Measurements from ENCODE around the gene PLCB4.

PLCB4 gene

DNA sequence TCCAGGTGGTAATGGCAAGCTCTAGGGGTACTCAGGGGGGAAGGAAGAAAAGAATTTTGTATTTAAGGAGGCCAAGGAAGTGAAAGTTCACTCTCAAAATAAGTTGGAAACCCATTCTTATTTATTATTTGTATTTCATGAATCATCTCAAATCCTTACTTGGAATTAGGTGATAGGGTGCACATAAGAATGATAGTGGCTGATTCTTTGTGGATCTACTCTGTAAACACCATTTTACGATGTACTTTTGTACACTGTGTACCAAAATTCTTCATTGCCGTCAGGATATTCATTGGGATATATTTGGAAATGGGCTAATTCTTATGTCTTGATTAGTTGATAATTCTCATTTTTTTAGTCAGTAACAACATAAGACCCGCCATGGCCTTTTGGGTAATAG, 266.0 kb downstream of the PLCB4 start:
- no peak for DNase-seq

DNA sequence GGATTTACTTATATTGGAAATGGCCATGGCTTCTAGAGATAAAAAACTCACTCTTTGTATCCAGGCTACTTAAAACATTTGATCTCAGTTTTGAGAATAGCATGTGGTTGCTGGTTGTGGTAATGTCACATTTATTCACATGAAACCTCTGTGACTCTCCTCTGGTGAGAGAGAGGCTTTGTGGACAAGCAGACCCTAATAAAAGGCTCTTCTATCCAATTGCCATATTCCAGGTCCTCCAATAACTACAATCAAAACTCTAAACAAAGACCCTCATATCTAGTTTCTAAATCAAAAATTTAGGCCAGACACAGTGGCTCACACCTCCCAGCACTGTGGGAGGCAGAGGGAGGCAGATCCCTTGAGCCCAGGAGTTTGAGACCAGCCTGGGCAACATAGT, 269.2 kb downstream of the PLCB4 start:
- no peak for DNase-seq

DNA sequence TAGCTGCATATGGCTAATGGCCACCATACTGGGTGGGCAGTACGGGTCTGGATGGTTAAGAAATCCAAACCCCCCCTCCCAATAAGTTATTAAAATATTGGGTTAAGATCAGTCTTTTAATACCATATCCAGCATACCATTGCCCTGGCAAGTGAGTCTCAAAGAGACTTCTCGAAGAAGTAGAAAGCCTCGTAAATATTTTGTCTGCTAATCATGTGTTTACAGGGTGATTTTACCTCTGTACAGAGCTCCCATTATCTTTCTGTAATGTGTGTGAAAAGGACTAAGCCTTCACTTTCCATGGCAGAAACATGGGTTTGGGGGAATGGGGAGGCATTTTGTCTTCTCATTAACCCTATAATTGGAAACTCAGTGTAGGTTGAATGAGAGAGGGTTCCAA, 270.8 kb downstream of the PLCB4 start:
- DNase-seq: no peak

DNA sequence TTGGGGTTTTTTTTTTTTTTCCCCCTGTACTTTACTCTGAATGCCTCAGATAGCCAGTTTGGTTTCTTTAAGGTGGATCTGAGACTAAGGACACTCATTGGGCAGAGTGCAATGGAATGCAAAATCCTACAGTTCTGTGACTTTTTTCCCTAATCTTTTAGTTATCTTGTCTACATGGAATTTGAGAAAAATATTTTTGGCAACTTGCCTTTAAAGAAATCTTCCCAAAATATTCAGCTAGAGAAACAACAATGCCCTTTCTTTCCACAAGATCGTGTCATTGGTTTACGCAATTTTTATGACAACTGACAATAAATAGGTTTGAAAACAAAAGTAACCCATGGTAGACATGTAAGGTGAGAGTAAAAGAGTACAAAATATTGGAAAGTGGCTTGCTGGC, 273.8 kb downstream of the PLCB4 start:
- no peak for DNase-seq

DNA sequence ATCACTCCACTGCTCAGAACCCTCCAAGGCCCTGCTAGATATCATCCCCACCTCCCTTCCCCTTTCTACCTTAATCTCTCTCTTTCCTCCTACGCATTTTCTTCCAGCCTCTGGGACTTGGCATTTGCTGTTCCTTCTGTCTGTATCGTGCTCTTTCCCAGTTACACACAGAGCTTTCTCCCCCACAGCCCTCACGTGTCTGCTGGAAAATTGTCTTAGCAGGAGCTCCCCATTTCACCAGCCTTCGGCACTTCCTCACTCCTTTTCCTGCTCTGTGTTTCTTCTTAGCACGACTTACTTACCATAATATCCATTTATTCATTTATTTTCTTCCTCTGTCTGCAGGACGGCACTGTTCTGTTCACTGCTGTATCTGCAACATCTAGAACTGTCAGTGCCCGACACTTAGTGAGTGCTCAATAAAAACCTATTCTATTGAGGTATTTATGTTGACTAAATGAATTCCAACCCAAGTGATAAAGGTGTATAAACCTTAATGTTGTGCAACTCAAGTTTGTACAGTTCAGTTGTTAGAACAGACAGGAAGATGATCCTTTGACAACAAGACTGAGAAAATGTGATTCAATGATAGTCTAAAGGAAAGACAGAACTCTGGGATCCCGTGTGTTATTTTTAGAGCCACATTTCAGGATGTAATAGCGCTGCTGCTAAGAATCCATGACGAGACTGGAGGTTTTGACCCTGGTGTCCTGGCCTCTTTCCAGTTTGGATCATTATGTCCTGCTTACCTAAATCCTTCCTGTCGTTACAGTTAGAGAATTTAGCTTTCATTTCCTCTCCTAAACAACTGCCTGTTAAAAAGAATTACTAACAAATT, 275.4 kb downstream of the PLCB4 start:
- DNase-seq: no peak

DNA sequence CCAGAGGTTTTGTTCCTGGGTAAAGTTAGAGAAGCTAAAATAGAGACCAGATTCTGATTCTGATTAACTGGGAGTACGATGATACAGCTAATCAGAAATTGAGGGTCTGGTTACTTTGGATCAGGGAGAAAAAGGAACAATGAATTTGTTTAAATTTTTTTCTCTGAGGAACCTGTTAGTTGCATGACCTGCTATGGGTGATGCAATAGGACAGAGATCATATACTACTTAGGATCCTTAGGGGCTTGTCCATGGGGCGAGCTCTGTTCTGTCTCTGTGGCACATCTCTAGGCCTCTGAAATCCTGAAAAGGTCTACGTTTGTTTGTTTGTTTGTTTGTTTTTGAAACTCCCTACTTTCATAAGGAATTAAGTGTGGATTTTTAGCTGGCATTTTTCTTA, 279.4 kb downstream of the PLCB4 start:
- DNase-seq: no peak

DNA sequence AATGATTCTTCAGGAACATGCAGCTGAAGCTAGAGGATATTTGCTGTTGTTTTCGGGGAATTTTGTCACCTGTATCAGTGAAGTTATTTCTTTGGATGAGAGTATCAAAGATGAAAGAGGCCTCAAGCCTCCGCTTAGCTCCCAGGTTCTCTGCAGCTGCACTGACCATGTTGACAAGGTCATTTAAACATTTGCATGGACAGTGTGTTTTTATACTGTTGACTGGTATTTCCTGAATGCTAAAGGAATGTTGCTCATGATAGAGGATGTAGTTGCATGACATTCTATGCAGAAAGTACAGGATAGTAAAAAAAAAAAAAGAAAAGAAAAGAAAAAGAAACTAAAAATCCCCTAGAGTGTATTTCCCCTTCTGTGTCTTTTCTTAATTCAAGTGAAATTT, 279.9 kb downstream of the PLCB4 start:
- DNase-seq: no peak

DNA sequence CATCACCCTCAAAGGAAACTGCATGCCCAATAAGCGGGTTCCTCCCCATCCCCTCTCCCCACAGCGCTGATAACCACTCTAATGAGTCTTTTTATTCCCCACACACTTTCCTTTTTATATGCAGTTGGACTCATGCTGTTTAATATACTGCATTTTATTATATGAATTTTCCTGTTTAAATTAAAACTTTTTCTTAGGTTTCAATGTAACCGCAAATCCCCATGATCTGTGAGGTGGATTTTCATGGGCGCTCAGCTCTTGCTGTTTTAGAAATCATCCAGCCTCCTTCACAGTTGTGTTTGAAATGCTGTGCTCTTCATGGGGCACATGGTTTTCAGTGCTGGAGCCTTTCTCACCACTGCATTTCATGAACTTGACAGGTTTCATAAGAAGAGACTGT, 280.4 kb downstream of the PLCB4 start:
- no peak for DNase-seq

DNA sequence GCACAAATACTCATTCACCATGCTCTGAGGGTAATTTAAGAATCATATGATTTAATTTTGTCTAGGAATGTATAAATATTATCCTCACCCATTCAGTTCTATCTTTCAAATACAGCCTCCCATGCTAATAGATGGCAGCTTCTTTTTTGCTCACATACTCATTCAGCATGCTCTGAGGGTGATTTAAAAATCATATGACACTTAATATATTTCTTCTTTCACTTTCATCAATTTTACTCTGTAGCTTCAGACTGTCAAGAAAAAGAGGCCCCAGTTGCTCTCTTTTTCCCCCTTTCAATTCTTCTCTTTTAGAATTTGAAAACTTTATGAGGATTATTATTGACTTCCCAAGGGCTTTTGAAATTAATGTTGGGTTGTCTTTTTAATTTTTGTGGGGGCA, 283.9 kb downstream of the PLCB4 start:
- no peak for DNase-seq

DNA sequence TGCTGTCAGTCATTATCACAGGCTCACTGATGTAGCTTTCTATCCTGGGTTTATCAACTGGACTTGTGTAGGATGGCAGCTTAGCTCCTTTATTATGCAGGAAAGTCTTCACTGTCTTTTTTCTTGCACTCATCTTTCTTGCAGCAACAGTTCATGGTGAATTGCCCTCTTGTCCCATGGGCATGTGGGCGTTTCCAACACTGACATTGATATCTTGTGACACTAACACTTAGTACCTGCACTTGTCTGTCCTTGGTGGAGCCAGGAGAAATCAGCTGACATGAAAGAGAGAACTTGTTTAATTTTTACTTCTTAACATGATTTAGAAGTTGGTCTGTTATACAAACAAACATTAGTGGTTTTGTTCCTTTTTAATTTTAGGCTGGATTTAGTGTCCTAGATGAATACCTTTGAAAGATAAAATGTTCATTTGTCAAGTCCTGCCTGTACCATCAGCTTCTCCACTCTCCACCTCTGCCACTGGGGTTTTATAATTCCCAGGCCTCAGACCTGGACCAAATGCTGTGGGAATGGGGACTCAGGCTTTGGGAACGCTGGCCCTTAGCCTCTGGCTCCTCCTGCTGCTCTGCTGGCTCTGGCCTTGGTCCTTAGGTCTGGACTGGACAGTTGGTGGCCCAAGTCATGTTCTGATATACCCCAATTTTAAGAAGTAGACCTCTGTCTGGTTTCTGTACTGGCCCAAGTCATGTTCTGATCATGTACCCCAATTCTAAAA, 284.5 kb downstream of the PLCB4 start:
- no peak for DNase-seq

DNA sequence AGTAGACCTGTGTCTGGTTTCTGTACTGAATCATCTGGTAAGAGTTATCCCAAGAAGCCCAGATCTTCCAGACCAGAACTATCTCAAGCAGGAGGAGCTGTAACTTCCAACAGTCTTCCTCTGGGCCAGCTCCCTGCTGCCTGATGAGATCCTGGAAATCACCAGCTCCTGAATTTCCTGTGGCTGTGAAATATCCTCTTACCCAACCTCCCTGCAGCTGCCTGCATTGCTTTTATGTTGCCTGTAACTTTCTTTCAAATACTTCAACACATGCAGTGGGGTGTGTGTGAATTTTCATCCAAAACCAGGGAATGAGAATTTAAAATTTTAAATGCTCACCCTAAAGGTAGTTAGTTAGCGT, 285.0 kb downstream of the PLCB4 start:
- no peak for DNase-seq

DNA sequence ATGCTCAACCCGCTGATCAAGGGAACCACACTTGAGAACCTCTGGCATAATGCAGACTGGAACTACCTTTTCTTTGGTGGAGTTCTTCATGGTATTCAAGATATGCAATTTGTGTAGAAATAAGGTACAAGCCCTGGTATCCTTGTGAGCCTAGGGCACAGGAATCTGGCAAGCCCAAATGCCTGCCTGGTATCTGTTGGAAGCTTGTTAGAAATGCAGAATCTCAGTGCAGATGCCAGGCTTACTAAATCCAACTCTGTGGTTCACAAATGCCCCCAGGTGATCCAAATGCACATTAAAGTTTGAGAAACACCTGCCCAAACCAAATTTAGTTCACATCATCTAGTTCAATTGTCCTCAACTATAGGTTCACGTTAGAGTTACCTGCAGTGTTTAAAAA, 285.7 kb downstream of the PLCB4 start:
- DNase-seq: no peak

DNA sequence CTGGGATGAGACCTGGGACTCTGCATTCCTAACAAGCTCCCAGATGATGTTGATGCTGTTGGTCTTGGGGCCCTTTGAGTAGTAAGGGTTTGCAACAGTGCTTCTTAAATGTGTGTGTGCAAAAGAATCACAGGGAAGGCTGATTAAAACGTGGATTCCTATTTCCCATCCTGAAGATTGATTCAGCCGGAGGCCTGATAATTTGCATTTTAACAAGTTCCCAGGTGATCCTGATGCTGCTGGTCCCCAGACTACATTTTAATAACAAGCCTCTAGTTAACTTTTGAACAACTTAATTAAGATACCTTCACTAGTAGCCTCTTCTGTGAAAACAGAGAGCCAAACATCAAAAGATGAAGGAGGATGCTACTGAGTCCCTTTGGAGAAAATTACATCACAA, 289.1 kb downstream of the PLCB4 start:
- no peak for DNase-seq

DNA sequence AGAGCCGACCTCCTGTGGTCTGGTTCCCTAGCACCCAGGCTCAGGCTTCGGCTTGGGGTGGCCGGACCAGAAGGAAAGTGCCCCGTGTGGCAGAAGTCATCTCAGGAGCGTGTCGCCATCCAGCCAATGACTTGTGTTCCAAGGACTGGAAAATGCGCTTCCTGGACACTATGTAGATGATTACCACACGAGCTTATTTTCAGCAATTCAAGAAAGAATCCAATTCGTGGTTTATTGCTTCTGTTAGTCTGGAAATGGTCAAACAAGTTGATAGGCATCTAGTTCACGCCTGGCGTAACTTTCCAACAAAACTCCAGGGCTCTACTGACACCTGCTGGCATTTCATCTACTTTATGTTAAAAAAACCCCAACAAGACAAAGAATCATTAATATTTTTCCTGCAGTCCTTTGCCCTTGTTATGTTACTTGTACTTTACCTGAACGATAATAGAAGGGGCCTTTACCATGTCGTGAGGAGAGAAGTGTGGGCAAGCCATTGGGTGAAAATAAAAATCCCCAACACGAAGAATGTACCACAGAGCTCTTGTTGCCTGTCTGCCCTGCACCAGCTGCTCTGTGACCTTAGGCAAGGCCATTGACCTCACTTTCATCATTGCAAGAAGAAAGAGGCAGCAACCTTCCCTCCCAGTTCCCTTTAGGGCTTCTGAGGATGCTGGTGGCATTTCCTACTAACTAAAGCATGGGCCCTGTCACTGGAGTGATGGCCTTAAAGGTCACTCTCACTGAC, 290.8 kb downstream of the PLCB4 start:
- no peak for DNase-seq

DNA sequence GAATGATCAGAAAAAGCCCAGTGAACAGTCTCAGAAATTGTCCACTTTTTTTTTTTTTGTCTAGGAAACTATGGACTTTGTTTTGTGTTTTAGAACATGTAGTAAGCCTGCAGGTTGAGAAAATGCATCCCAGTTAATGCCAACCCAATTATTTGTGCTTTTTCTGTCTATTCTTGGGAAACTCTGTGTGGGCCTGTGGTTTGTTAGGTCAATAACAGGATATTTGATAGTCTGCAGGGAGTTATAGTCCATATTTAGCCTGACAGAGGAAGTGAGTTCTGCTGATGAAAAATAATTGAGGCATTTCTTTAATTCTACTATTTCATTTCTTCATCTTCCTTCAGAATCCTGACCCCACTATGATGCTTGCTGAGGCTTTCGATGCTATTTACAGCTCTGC, 291.5 kb downstream of the PLCB4 start:
- DNase-seq: no peak

DNA sequence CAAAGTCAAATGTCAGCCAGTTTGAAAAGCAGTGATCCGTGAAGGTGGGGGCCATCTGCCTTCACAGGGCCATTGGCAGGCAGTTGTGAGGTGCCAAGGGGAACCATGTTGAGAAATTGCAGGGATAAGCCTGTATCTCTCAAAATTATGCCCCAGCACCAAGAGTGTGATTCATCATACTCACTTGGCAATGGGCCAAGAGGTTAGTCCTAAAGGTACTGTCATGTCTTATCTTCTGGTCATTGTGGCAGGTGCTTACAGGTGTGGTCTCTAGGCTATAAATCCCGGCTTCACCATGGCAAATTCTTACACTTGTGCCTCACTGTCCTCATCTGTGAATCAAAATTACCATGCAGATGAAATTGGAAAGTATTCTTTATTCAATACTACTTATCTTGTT, 294.8 kb downstream of the PLCB4 start:
- DNase-seq: no peak

DNA sequence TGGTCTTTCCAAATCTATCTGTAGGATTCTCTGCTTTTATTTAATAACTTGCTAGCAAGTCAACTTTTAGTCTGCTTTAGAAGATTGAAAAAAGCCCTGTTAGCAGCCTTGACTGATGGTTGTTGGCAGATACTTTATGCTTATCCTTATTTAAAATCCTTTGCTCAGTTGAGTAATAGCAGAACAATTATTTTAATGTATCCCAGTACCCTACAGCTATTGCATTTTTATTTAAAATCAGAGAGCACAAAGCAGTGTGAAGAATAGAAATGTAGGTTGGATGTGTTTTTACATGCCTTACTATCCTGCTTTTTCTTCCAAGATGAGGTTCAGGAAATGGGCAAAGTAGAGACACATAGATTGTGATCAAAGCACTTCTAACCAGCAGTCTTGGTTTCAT, 298.4 kb downstream of the PLCB4 start:
- DNase-seq: no peak

DNA sequence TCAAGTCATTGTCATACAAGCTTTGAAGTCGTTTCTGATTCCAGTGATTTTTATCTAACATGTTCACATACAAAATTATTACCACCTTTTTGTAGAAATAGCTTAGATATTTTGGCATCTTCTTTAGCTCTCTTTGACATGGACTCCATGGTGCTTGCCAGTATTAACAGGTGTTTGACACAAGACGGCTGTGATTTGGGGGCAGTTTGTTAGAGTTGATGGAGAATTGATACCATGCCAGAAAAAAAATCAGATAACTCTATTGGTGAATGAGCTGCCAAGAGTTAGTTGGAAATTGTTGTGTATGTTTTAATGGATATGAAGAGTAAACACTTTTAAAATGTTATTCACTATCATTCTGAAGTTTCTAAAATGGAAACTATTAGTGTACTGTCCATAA, 298.9 kb downstream of the PLCB4 start:
- DNase-seq: no peak

DNA sequence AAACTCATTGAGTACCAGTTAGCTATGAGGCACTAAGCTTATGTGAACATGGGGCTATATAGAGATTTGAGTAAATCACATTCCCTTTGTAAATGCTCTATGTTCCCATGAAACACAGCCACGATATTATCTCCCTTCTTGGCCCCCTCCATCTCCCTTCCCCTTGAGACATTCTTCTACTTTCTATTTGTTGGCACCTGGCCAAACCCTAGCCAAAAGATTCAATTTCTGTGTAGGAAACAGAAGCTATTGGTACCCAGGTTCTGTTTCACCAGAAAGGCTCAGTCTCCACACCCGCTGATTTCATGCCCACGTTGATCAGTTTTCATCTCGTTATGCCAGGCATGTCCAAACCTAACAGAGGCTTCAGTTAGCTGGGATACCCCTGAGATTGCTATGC, 300.0 kb downstream of the PLCB4 start:
- DNase-seq: no peak

DNA sequence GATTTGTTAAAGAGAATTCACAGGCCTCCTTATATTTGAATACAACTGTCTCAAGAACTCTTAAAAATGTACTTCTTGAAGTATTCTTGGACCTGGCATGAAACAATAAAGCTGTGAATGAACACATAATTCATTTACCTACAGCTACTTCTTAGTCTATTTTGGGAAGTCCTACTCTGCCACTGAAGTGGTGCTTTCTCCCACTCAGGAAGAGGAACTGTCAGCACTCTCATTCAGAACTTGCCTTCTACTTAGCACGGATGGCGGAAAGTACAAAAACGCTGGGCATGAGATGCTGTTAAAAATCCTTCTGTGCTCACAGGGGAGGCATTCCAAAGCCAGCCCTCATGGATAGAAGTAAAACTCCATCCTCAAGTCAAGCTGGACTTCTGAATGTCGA, 300.7 kb downstream of the PLCB4 start:
- no peak for DNase-seq

DNA sequence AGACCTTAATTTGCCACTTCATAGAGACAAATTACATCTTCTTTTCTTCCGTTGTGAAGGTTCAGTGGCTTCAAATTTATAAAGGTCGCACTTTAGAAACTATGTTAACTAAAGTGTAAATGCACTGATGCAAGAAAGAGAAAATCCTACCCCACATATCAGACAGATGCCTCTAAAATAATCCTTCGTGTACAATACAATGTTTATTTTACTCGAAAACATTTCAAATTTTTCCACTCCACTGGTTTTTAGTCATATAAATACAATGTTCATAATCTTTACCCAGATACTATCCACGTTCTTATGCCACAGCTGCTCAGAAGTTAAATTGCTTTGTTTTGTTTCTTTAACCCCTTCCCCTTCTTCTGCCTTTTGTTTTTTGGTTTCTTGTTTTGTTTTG, 305.2 kb downstream of the PLCB4 start:
- DNase-seq: no peak

DNA sequence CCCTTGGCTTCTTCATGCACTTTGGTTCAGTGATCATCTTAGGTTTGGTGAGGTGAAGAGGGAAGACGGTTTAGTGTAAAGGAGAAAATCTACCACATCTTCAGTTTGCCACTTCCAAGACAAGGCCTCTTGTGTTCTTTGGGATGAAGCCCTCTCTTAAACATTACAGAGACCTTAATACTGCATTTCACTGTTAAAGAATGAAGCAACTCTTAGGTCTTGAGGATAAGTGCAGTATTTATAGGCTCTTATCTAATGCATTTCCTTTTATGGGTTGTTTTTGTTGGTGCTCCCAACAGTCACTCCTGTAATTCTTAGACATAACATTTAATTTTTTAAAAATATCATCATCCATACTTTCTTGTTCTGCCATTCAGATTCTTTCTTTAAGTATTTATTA, 305.6 kb downstream of the PLCB4 start:
- DNase-seq: no peak

DNA sequence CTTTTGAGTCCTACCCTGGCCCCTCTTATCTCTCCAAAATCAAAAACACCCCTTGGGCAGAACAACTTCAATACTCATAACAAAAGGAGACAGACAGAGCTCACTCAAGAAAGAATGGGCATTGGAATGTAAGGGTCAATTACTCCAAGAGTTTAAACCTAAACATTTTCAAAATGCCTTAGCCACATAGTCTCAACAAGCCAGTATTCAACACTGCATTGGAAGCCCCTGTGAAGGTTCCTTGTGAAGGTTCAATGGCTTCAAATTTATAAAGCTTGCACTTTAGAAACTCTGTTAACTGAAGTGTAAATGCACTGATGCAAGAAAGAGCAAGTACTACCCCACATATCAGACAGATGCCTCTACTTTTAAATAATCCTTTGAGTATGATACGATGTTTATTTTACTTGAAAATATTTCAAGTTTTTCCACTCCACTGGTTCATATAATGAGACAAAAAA, 306.4 kb downstream of the PLCB4 start:
- no peak for DNase-seq

DNA sequence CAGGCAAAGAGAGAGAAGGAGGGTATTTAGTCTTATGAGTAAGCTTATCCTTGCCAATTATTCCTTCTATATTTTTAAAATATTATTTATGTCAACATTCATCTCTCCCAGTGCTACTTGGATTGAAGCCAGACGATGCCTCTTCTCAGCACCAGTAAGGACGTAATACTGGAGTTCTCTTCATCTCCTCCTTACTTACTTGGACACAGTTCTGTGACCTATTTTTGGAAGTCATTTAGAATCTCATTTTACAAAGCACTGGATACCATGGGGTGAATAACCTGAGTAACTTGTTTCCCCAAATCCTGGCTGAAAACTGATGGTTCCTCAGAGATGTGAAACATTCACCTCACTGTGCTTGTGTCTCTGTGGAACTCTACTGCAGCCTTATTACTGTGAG, 308.1 kb downstream of the PLCB4 start:
- DNase-seq: no peak
